SK-N-SH treated with all-trans-retinoic acid at 6 μM for 48 hours (cell line): ENCODE measurements around the gene DFFA.

ENCODE experiments used
- ARNTL ChIP-seq: fragments of 450-650 bp; formaldehyde crosslinking; IDR thresholded peaks from 2 replicates; pipeline ENCODE4 v1.5.0; 2020; ENCODE audit warnings: low read depth, mild to moderate bottlenecking, moderate library complexity, borderline replicate concordance
- CREB5 ChIP-seq: fragments of 250-450 bp; sonication (Bioruptor Pico); IDR thresholded peaks from 2 replicates; pipeline ENCODE4 v1.5.1; 2020; ENCODE audit warnings: low read depth, mild to moderate bottlenecking, moderate library complexity
- CSRNP3 ChIP-seq: fragments of 250-450 bp; sonication (Bioruptor Pico); IDR thresholded peaks from 2 replicates; pipeline ENCODE4 v1.5.1; 2021; ENCODE audit warnings: mild to moderate bottlenecking, moderate library complexity
- OSR1 ChIP-seq: fragments of 250-450 bp; sonication (Bioruptor Pico); IDR thresholded peaks from 2 replicates; pipeline ENCODE4 v1.8.0; 2022; ENCODE audit warnings: moderate library complexity, mild to moderate bottlenecking, inconsistent platforms
- PATZ1 ChIP-seq: fragments of 250-450 bp; sonication (Bioruptor Pico); IDR thresholded peaks from 2 replicates; pipeline ENCODE4 v1.8.0; 2020; ENCODE audit warnings: mild to moderate bottlenecking, moderate library complexity, borderline replicate concordance
- PPARA ChIP-seq: fragments of 250-450 bp; sonication (Bioruptor Pico); IDR thresholded peaks from 2 replicates; pipeline ENCODE4 v1.5.0; 2020; ENCODE audit warnings: mild to moderate bottlenecking, borderline replicate concordance
- RARB ChIP-seq: fragments of 250-450 bp; sonication (Bioruptor Pico); IDR thresholded peaks from 2 replicates; pipeline ENCODE4 v1.8.0; 2021; ENCODE audit warnings: mild to moderate bottlenecking, moderate library complexity
- TCF4 ChIP-seq: fragments of 250-450 bp; sonication (Bioruptor Pico); IDR thresholded peaks from 2 replicates; pipeline ENCODE4 v1.8.0; 2021; ENCODE audit warnings: mild to moderate bottlenecking, moderate library complexity, borderline replicate concordance
- TOX ChIP-seq: fragments of 250-450 bp; sonication (Bioruptor Pico); IDR thresholded peaks from 2 replicates; pipeline ENCODE4 v1.8.0; 2021; ENCODE audit warnings: mild to moderate bottlenecking, moderate library complexity, borderline replicate concordance
- ZC3H10 ChIP-seq: fragments of 250-450 bp; sonication (Bioruptor Pico); IDR thresholded peaks from 2 replicates; pipeline ENCODE4 v1.5.1; 2021; ENCODE audit warnings: mild to moderate bottlenecking, moderate library complexity
- ZNF565 ChIP-seq: fragments of 450-650 bp; formaldehyde crosslinking; conservative IDR thresholded peaks from 2 replicates; pipeline ENCODE4 v1.5.0; 2020; ENCODE audit warnings: low read depth, mild to moderate bottlenecking, moderate library complexity

- TF ChIP-seq RARB (CRISPR knock-in tag) (no peak), ARNTL (CRISPR knock-in tag) (no peak), ZC3H10 (no peak), PPARA (CRISPR knock-in tag) (no peak), CSRNP3 (CRISPR knock-in tag) (no peak), CREB5 (CRISPR knock-in tag) (no peak), TOX (CRISPR knock-in tag) (no peak), PATZ1 (CRISPR knock-in tag) (no peak), TCF4 (CRISPR knock-in tag) (no peak), ZNF565 (no peak), OSR1 (CRISPR knock-in tag) (no peak)
Observed at GRCh38 chr1:10415211-10415930, 57.0 kb downstream of the DFFA start.
